Measurements from ENCODE around the gene SFMBT2.
"Not testable (repeated sequence)": the region's sequence is repeated elsewhere in the genome, so short reads cannot be mapped to it uniquely, and the experiment has no call there.

SFMBT2 gene

GRCh38 chr10:7258948-7259523, 151.8 kb downstream of the SFMBT2 start:
- peak; percentile 33 to 73 for DNase-seq

- no peak for DNase-seq
Measured at GRCh38 chr10:7255517-7255916, 155.3 kb downstream of the SFMBT2 start.

- DNase-seq = no peak
Measured at GRCh38 chr10:7251696-7252465, 159.0 kb downstream of the SFMBT2 start.

GRCh38 chr10:7250236-7250635, 160.6 kb downstream of the SFMBT2 start:
- DNase-seq = no peak

- DNase-seq = no peak
Measured at GRCh38 chr10:7248585-7249164, 162.2 kb downstream of the SFMBT2 start.

GRCh38 chr10:7248148-7248547, 162.7 kb downstream of the SFMBT2 start:
- no peak for DNase-seq

GRCh38 chr10:7245505-7245904, 165.3 kb downstream of the SFMBT2 start:
- DNase-seq = no peak

- DNase-seq = no peak
Measured at GRCh38 chr10:7243873-7244272, 167.0 kb downstream of the SFMBT2 start.

GRCh38 chr10:7243139-7243538, 167.7 kb downstream of the SFMBT2 start:
- no peak for DNase-seq

- DNase-seq = no peak
Measured at GRCh38 chr10:7239312-7239985, 171.4 kb downstream of the SFMBT2 start.

- DNase-seq = no peak
Measured at GRCh38 chr10:7235376-7235775, 175.5 kb downstream of the SFMBT2 start.

GRCh38 chr10:7234109-7234508, 176.7 kb downstream of the SFMBT2 start:
- no peak for DNase-seq

GRCh38 chr10:7233259-7233991, 177.4 kb downstream of the SFMBT2 start:
- DNase-seq = no peak

GRCh38 chr10:7231509-7232414, 179.1 kb downstream of the SFMBT2 start:
- DNase-seq = no peak

- no peak for DNase-seq
Measured at GRCh38 chr10:7230951-7231350, 179.9 kb downstream of the SFMBT2 start.

GRCh38 chr10:7230036-7230435, 180.8 kb downstream of the SFMBT2 start:
- DNase-seq = no peak

- DNase-seq = no peak
Measured at GRCh38 chr10:7225133-7225532, 185.7 kb downstream of the SFMBT2 start.

- DNase-seq = no peak
Measured at GRCh38 chr10:7218968-7219367, 191.9 kb downstream of the SFMBT2 start.

- DNase-seq = not testable (repeated sequence)
Measured at GRCh38 chr10:7212696-7213095, 198.1 kb downstream of the SFMBT2 start.

GRCh38 chr10:7211857-7212577, 198.8 kb downstream of the SFMBT2 start:
- no peak for DNase-seq

- DNase-seq = no peak
Measured at GRCh38 chr10:7210516-7210915, 200.3 kb downstream of the SFMBT2 start.

Measured in stimulated activated CD4-positive, alpha-beta T cell treated with anti-CD3 and anti-CD28 coated beads, Interleukin-4, amount 100 ng/mL, for 4 hours (primary cell).